HG02970 (cell line): ENCODE results near the gene YEATS2.
"Not testable (repeated sequence)": the region's sequence is repeated elsewhere in the genome, so short reads cannot be mapped to it uniquely, and the experiment has no call there.

ENCODE experiments used
- ATAC-seq: cut with Tn5 transposase; IDR thresholded peaks from one replicate; pipeline ENCODE4 v1.9.1; 2021; ENCODE audit warnings: mild to moderate bottlenecking, moderate library complexity, moderate number of reproducible peaks; ENCODE audit not compliant: unreplicated experiment, low FRiP score

The YEATS2 gene

DNA sequence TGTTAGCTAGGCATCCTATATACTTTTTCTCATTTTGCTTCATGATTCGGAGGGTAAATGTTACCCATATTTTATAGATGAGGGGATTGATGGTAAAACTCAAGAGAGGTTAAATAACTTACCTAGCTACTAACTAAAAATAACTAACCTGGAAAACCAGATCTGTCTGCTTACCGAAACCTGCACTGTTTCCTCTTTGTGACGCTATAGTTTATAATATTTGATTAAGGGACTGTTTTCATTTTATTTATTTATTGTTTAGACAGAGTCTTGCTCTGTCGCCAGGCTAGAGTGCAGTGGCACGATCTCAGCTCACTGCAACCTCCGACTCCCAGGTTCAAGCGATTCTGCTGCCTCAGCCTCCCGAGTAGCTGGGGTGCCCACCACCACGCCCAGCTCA lies 71.9 kb downstream of the YEATS2 start:
- ATAC-seq, result no peak

DNA sequence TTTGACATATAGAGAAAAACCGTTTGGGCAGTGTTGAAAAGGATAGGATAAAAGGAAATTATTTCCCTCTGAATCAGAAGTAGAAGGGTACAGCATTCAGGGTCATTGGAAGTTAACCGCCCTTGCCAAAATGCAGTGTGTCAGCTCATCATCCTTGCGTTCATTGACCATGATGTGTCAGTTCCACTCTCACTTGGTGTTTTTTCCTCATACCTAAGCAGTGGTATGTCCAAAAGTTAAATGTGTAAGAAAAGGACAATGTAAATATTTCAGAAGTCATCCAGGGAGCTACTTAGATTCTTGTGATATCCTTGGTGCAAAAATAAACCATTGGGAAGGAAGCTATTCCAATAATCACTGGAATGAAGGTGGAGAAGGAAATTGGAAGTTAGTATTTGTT lies 77.0 kb downstream of the YEATS2 start:
- ATAC-seq, result no peak

DNA sequence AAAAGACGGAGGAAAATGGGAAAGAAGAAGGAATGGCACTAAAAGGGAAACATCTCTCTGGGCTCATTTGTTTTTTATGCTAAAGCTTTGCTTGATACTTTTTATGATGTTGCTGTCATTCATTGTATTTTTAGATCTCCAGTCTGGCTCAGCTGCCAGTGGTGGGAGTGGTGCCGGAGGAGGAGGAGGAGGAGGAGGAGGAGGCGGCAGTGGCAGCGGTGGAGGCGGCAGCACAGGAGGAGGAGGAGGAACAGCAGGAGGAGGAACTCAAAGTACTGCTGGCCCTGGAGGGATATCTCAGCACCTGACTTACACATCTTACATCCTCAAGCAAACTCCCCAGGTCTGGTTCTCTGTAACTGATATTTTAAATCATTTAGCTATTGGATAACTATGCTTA lies 78.2 kb downstream of the YEATS2 start:
- no peak for ATAC-seq

DNA sequence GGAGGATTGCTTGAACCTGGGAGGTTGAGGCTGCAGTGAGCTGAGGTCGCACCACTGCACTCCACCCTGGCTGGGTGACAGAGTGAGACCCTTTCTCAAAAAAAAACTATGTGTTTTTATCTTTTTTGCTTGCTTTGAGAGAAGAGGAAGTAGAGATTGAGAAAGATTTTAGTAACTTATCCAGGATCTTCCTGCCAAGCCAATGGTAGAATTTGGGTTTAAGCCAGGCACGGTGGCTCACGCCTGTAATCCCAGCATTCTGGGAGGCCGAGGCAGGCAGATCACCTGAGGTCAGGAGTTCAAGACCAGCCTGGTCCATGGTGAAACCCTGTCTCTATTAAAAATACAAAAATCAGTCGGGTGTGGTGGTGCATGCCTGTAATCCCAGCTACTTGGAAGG lies 78.9 kb downstream of the YEATS2 start:
- ATAC-seq, result not testable (repeated sequence)

DNA sequence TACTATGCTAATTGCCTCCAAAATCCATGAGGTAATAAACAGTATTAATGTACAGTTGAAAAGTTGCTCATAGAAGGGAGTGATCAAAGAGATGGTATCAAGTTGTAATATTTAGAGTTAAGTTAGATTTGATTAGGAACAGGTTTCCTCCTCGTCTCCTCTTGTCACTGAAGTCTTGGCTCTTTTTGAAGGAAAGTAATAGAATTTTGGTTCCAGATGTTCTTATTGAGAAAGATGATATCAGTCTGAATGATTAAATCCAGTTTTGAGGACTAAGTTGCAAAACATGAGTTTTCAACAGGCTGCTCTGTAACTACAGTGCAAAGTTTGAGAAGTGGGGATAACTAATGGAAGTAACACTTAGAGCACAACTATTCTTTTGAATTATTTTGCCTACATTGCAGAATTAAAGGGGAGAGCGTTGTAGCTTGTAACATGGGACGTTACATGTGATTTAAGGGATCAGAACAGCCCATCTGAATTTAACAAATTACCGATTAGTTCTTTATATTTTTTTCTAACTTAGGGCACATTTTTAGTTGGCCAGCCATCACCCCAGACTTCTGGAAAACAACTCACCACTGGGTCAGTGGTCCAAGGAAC lies 79.5 kb downstream of the YEATS2 start:
- ATAC-seq, result no peak

DNA sequence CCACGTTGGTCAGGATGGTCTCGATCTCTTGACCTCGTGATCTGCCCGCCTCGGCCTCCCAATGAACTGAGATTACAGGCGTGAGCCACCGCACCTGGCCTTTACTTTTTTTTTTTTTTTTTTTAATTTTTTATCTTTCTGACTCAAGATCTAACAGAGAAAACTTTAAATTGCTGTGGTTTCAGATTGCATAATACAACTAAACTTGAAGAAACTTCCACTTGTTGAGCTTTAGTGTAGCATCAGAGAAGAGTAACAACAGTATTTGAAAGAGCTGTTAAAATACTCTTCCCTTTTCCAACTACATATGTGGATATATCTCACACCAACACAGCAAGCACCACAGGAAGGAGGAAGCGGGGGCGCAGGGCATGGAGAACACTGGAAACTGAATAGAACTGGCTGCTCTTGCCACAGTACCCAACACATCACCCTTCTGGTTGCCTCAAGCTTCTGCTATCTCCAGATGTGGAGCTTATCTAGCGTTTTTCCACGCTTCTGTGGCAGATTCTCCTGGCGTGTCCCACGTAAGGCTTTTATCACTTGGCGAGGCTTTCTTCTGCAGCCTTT lies 82.4 kb downstream of the YEATS2 start:
- ATAC-seq, result no peak

DNA sequence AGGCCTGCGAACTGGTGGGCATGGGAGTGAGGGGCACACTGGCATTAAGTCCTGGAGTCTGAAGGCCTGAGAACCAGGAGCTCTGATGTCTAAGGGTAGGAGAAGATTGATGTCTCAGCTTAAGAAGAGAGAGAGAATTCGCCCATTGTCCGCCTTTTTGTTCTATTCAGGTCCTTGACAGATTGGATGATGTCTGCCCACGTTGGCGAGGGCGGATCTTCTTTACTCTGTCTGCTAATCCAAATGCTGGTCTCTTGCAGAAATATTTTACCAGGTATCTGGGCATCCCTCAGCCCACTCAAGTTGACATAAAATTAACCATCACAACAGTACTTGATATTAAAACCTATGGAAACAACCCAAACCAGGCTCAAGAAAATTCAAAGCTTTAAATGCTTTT lies 83.6 kb downstream of the YEATS2 start:
- no peak for ATAC-seq

DNA sequence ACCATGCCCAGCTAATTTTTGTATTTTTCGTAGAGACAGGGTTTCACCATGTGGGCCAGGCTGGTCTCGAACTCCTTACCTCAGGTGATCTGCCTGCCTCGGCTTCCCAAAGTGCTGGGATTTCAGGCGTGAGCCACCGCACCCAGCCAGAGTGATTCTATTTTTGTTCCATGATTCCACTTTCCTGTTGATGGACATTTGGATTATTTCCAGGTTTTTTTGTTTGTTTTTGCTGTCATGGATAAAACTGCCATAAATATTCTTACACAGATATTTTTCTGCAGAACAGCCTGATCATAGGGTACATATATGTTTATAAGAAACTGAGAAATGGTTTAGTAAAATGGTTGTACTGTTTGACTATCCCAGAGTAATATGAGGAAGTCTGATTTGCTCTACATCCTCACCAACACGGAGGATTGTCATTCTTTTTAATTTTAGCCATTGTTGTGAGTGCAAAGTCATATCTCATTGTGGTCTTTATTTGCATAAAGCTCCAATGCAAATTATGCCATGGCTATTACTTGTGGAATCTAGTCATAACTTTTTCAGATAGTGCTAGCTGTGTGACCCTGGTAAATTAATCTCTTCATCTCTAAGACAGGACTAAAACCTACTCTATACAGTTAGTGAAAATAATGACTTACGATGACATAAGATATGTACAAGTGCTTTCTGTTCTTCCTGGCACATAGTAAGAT lies 85.1 kb downstream of the YEATS2 start:
- no peak for ATAC-seq

DNA sequence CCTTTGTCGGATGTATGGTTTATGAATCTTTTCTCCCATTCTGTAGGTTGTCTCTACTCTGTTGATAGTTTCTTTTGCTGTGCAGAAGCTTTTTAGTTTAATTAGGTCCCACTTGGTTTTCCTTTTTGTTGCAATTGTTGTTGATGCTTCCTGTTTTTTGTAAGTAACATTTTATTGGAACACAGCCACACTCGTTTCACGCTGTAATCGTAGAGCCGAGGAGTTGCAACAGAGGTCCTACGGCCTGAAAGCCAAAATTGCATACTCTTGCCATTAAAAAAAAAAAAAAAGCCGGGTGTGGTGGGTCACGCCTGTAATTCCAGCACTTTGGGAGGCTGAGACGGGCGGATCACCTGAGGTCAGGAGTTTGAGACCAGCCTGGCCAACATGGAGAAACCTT lies 86.9 kb downstream of the YEATS2 start:
- not testable (repeated sequence) for ATAC-seq

DNA sequence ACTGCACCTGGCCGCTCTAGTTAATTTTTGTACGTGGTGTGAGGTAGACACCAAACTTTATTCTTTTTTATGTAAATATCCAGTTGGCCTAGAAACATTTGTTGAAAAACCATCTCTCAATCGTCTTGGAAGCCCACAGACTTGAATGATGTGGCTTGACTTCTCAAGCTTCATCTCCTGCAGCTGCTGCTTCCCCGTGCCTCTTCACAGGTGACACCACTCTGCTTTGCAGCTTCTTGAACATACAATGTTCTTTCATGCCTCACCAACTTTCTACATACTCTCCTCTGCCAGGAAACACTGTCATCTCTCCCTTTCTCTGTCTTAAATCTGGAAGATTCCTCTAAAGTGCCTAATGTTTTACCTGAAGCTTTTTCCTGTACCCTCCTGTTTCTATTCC lies 92.2 kb downstream of the YEATS2 start:
- no peak for ATAC-seq

DNA sequence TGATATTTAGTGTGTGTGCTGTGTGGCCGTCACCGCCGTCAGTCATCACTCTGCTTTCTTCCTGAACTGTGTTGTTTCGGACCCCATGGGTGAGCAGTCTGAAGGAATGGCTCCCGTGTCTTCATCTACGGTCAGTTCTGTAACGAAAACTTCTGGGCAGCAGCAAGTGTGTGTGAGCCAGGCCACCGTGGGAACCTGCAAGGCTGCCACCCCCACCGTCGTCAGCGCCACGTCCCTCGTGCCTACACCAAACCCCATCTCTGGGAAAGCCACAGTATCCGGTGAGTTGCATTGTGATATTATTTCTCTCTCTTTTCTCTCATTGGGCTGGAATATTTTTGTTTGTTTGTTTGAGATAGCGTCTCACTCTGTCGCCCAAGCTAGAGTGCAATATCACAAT lies 93.1 kb downstream of the YEATS2 start:
- ATAC-seq, result no peak

DNA sequence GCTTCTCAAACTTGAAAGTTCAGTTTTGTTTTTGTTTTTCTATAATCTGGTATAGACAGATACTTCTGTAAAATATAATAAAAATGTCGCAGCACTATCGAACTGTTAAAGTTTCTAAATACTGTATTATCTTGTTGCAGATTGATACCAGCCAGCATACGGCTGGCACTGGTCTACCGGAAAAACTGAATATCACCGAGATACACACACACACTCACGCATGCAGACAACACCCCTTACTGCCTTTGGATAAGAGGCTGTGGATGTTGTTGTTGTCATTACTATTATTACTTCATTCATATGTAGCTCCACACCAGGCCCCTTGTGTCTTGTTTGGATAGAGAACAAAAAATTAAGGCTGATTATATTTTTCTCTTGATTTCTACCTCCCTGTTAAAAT lies 95.4 kb downstream of the YEATS2 start:
- no peak for ATAC-seq

DNA sequence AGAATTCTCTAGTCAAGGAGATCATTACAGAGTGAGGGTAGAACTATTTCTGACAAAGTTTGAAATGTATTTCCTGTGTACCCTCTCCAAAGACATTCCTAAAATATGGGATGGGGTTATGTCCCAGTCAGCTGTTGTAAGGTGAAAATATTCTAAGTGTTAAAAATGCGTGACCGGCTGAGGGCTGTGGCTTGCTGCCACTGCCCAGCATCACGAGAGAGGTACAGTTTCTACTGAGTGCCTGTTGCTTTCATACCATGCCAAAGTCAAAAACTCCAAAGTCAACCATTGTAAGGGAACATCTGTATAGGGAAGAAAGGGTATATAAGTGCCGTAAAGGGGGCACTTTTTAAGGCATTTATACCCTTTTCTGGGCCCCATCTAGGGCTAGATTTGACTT lies 96.9 kb downstream of the YEATS2 start:
- ATAC-seq, result no peak

DNA sequence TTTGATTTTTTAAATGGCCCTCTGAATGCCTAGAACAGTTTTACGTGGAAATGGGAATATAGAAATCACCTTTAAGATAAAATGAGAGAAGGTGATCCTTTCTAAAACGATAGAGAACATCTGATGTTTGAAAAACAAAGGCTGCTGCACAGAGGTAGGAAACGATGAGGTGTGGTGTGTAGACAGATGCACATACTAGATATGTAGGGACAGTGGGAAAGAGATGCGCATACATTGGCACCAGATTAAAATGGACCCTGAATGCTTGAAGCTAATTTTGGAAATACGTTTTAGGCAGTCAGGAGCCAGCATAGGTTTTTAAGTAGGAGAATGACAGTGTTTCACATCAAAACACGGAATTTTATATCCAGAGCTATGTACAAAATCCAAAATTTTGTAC lies 98.8 kb downstream of the YEATS2 start:
- no peak for ATAC-seq

DNA sequence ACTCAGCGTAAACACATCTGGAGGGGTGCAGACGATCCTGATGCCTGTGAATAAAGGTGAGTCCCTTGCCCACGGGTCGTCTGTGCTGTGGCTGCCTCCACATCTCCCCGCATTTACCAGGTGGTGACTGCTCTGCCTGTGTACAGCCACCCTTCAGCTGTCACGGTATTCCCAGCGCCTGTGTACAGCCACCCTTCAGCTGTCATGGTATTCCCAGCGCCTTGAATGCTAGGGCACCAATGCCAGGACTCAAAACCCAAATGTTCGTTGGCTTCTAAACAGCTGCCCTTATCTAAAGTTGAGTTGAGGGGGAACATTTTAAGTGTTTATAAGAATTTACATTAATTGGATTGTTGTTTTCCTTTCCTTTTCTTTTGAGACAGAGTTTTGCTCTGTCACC lies 100.4 kb downstream of the YEATS2 start:
- ATAC-seq, result no peak

DNA sequence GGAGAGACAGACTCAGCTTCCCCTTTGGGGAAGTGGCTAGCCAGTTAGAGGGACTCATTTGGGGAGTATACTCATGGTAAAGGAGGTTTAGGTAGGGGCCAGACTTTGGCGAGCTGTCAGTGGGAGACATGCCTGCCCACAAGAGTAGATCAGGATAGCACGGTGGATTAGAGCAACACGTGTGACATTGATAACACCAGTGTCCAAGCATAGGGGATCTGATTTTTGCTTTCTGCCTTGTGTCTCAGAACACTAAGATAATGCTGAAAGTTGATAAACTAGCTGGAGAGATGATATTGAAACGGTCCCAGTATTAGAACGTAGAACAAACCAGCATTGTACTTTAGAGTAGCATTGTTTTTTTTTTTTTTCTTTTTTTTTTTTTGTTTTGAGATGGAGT lies 101.9 kb downstream of the YEATS2 start:
- ATAC-seq, result no peak

DNA sequence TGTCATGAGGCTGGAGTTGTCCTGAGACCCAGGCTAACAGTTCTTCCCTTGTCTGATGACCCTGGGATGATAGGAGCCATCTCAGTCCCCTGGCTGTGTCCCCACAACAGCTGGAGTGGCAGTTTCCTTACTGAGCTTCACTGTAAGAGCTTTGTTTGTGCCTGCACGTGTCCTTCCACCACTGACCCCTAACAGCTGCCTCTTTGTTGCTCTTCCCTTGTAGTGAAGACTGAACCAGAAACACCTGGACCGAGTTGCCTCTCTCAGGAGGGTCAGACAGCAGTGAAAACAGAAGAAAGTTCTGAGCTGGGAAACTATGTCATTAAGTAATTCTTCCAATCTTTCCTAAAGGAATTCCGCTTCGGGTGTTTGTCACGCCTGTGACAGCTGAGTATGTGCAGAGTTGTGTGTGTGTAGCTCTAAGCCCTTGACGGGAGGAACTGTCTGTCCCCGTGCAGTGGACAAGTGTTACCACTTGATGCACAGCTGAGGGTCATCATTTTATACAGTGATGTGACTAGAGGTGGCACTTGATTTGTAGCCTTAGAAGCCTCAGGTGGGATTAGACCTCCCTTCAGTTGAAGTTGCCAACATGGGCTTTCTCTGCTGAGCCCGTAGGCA lies 102.8 kb downstream of the YEATS2 start:
- no peak for ATAC-seq

DNA sequence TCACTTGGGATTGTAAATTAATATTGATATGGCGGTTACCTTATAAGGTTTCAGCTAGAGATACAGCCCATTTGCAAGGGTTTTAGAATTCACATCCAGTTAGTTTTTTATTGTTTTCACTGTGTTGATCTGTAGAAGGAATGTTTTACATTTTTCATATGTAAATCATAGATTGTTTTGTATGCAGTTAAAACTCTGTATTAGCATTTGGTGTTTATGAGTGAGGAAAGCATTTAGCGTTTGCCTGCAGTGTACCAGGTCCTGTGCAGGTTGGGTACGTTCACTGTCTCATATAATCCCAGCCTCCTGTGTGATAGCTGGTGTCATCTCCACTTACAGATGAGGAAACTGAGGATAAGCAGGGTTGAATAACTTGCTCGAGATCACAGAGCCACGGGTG lies 104.0 kb downstream of the YEATS2 start:
- ATAC-seq, result no peak

DNA sequence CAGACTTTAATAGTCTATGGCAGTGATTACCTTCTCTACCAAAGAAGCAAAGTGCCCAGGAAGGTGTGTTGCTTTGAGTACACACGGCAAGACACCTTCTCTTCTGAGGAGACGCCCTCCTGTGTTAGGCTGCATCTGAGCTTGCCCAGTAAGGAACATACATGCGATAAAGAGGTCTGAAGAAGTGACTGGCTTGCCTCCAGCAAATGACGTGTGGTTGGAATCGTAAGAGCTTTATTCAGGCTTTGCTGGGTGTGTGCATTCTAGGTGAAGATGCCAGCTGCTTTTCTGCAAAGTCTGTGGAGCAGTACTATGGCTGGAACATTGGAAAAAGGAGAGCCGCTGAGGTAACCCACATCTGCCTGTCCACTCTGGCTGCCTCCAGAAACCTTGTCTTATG lies 105.4 kb downstream of the YEATS2 start:
- ATAC-seq, result no peak

DNA sequence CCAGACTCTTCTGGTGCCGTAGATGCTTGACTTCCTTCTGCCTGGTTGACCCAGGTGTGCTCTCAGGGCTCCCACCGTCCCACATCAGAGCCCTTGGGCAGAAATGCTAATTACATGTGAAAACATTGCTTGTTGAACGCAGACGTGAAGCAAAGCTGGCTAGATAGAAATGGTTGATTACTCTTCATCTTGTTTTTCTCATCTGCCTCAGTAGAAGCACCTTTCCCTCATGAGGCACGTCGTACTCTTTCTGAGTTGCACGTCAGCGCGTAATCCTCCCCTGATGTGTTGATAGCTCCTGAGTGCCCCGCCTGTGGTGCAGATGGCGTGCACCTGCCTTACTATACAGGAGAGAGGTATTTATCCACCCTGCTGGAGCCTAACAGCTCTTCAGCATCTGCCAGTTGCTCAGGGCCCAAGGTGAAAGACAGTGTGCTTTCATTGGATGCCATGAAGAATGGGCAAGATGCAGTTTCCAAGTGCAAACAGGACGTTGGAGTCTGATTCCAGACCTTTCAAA lies 109.7 kb downstream of the YEATS2 start:
- ATAC-seq, result no peak

DNA sequence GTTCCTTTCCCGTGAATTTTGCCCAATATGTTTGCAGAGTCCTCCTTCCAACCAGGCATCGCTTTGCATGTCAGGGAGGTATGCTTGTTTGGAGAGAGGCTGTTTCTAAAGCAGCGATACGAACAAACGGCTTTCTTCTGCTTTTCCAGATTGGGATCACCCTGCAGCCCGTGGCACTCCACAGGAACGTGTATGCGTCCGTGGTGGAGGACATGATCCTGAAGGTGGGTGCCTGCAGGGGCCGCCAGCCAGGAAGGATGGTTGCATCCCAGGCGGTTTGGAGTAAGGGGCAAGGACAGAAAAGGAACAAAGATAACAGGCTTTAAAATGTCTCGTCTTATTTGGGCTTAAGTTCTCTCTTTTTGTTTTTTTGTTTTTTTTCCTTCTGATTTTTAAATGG lies 110.3 kb downstream of the YEATS2 start:
- no peak for ATAC-seq

DNA sequence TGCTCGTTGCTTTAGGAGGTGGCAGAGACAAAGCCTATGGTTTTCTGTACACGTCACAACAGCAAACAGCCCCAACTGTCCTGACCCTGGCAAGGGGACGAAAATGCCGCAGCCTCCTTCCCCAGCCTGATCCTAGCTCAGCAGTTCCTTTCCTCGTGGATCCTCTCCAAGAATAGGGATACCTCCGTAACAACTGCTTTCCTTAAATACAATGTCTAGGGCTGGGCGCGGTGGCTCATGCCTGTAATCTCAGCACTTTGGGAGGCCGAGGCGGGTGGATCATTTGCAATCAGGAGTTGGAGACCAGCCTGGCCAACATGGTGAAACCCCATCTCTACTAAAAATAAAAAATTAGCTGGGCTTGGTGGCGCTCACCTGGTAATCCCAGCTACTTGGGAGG lies 110.8 kb downstream of the YEATS2 start:
- ATAC-seq, result no peak
